Breast epithelium (tissue), 4 donors: ENCODE measurements around the gene TRIOBP. TPM values are rescaled to one million over a fixed set of nuclear protein-coding genes. Genes with fewer than 3 reads are reported as not detected.

Experiments used
- DNase-seq, 2 donors: peaks; one replicate each; pipeline ENCODE4 v3.0.0-alpha.2; 2019; ENCODE audit warnings: low spot score in 2 of 2
- H3K27ac ChIP-seq, 2 donors: fragments of 200-600 bp; sonication (generic) in 1 of 2; one replicate each; pipeline ENCODE4 v1.5.1; 2016 to 2019; ENCODE audit warnings: mild to moderate bottlenecking in 1 of 2
- H3K27me3 ChIP-seq, 2 donors: fragments of 200-600 bp; sonication (generic) in 1 of 2; one replicate each; pipeline versions ENCODE4 v1.5.1 to v1.6.0; 2017 to 2019; ENCODE audit warnings: control low read depth in 1 of 2, mild to moderate bottlenecking in 1 of 2
- H3K36me3 ChIP-seq: fragments of 200-600 bp; one replicate; pipeline ENCODE4 v1.5.1; 2019
- H3K4me1 ChIP-seq, 2 donors: fragments of 200-600 bp; sonication (generic); one replicate each; pipeline ENCODE4 v1.5.1; 2016 to 2019; ENCODE audit warnings: control low read depth in 1 of 2
- H3K4me3 ChIP-seq, 3 donors: fragments of 200-600 bp; sonication (generic); 1 replicate in 2 of 3; 2 replicates in 1 of 3; pipeline ENCODE4 v1.5.1; 2016 to 2019; ENCODE audit warnings: mild to moderate bottlenecking in 3 of 3, moderate library complexity in 2 of 3
- H3K9me3 ChIP-seq, 2 donors: fragments of 200-600 bp; sonication (generic) in 1 of 2; one replicate each; pipeline ENCODE4 v1.5.1; 2016 to 2019; ENCODE audit warnings: control low read depth in 1 of 2
- POLR2A ChIP-seq: fragments of 450-650 bp; IDR thresholded peaks from one replicate; pipeline ENCODE4 v1.6.1; 2016; ENCODE audit warnings: antibody characterized with exemption, mild to moderate bottlenecking, moderate library complexity
- POLR2AphosphoS5 ChIP-seq, 3 donors: sonication (generic); formaldehyde crosslinking; IDR thresholded peaks; one replicate each; pipeline ENCODE4 v1.6.1; 2017; ENCODE audit warnings: antibody characterized with exemption in 3 of 3
- intact Hi-C: fragments of 100-400 bp; cut with DNase I; formaldehyde crosslinking; loops from one replicate; pipeline ENCODE4 v1.15.1; 2023; ENCODE audit warnings: low total_unique reads
- total RNA-seq, 3 donors: library from RNA; depleted of rRNA; stranded (reverse); fragments of >200 nt; gene quantifications; one replicate each; pipeline ENCODE4 v1.1.0, GENCODE V29; 2016
- TF ChIP-seq, protein P1 (sequence below), 3 donors: fragments of 450-650 bp; IDR thresholded peaks; one replicate each; pipeline ENCODE4 v1.5.1; 2016 to 2017; ENCODE audit warnings: antibody characterized with exemption in 3 of 3, mild to moderate bottlenecking in 3 of 3, moderate library complexity in 3 of 3

Gene TRIOBP
- total RNA-seq, 3 donors from 2014 or later, result 78.3 to 95.0 (median 88.3) TPM

- TF ChIP-seq, protein P1, sequence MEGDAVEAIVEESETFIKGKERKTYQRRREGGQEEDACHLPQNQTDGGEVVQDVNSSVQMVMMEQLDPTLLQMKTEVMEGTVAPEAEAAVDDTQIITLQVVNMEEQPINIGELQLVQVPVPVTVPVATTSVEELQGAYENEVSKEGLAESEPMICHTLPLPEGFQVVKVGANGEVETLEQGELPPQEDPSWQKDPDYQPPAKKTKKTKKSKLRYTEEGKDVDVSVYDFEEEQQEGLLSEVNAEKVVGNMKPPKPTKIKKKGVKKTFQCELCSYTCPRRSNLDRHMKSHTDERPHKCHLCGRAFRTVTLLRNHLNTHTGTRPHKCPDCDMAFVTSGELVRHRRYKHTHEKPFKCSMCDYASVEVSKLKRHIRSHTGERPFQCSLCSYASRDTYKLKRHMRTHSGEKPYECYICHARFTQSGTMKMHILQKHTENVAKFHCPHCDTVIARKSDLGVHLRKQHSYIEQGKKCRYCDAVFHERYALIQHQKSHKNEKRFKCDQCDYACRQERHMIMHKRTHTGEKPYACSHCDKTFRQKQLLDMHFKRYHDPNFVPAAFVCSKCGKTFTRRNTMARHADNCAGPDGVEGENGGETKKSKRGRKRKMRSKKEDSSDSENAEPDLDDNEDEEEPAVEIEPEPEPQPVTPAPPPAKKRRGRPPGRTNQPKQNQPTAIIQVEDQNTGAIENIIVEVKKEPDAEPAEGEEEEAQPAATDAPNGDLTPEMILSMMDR (IDR thresholded peaks at IDR 0.05), result no peak
- TF ChIP-seq POLR2A (no peak), POLR2AphosphoS5 (IDR thresholded peaks at IDR 0.05) (no peak)
- Histone ChIP-seq H3K4me3 (peak overlapping the region in 1 of 3 donors; percentile 95), H3K9me3 (no peaks in the 10 kb centered on the region), H3K27me3 (no peaks in the 10 kb centered on the region), H3K4me1 (peaks cover 33 to 60% of the 10 kb centered on the region in 2 donors), H3K27ac (peak overlapping the region; percentile 94 to 99), H3K36me3 (no peaks in the 10 kb centered on the region)
- no peak for DNase-seq
- intact Hi-C loops, result no loop called here
These were observed 51.8 kb downstream of the TRIOBP start for GRCh38 chr22:37748659-37749058.

DNA sequence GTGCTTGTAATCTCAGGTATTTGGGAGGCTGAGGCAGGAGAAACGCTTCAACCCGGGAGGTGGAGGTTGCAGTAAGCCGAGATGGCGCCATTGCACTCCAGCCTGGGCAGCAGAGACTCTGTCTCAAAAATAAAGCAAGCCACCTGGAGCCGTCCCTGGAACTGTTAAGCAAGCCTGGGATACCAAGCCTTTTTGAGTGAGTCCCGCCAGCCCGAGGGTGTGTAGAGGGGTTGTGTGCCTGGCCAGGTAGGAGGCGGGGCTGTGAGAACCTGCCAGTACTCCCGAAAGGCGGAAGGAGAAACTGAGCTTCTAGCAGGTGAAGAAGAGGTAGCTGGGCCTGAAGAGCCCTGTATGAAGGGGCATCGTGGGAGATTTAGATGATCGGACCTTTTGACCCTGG is 52.4 kb downstream of the TRIOBP start:
- intact Hi-C loops, result no loop called here
- Histone ChIP-seq H3K4me1 (peaks cover 33 to 64% of the 10 kb centered on the region in 2 donors), H3K9me3 (no peaks in the 10 kb centered on the region), H3K27ac (peak overlapping the region; percentile 94 to 99), H3K4me3 (peak overlapping the region in 2 of 3 donors; percentile 2 to 95), H3K36me3 (no peaks in the 10 kb centered on the region), H3K27me3 (no peaks in the 10 kb centered on the region)
- TF ChIP-seq, protein P1 (IDR thresholded peaks at IDR 0.05), result peak in 1 of 3 donors; percentile 20
- no peak for TF ChIP-seq POLR2A
- peak in 1 of 3 donors; percentile 11 for TF ChIP-seq POLR2AphosphoS5 (IDR thresholded peaks at IDR 0.05)
- DNase-seq, result peak; percentile 81 to 91

- TF ChIP-seq, protein P1 (IDR thresholded peaks at IDR 0.05), result no peak
- TF ChIP-seq POLR2A (no peak), POLR2AphosphoS5 (IDR thresholded peaks at IDR 0.05) (peak in 2 of 3 donors; percentile 21 to 23)
- H3K27me3 ChIP-seq, result no peaks in the 10 kb centered on the region
- H3K4me1 ChIP-seq, result peaks cover 33 to 64% of the 10 kb centered on the region in 2 donors
- H3K4me3 ChIP-seq, result peak overlapping the region in 2 of 3 donors; percentile 2 to 33
- H3K27ac ChIP-seq, result peak overlapping the region; percentile 94 to 99
- peak in 1 of 2 donors; percentile 83 for DNase-seq
- H3K9me3 ChIP-seq, result no peaks in the 10 kb centered on the region
- intact Hi-C loops, result no loop called here
- no peaks in the 10 kb centered on the region for H3K36me3 ChIP-seq
These were observed 53.2 kb downstream of the TRIOBP start for GRCh38 chr22:37749831-37750595.

- Histone ChIP-seq H3K9me3 (no peaks in the 10 kb centered on the region), H3K27ac (peak overlapping the region; percentile 94 to 99), H3K36me3 (no peaks in the 10 kb centered on the region), H3K27me3 (no peaks in the 10 kb centered on the region), H3K4me3 (peak overlapping the region in 1 of 3 donors; percentile 33), H3K4me1 (peaks cover 33 to 64% of the 10 kb centered on the region in 2 donors)
- intact Hi-C loops, result no loop called here
- TF ChIP-seq, protein P1 (IDR thresholded peaks at IDR 0.05), result no peak
- TF ChIP-seq POLR2A (no peak), POLR2AphosphoS5 (IDR thresholded peaks at IDR 0.05) (no peak)
- DNase-seq, result no peak
These were observed 53.8 kb downstream of the TRIOBP start for GRCh38 chr22:37750596-37751162.
